Measurements from ENCODE around the gene NUP88.
"Not testable (repeated sequence)": the region's sequence is repeated elsewhere in the genome, so short reads cannot be mapped to it uniquely, and the experiment has no call there.

The NUP88 gene

DNA sequence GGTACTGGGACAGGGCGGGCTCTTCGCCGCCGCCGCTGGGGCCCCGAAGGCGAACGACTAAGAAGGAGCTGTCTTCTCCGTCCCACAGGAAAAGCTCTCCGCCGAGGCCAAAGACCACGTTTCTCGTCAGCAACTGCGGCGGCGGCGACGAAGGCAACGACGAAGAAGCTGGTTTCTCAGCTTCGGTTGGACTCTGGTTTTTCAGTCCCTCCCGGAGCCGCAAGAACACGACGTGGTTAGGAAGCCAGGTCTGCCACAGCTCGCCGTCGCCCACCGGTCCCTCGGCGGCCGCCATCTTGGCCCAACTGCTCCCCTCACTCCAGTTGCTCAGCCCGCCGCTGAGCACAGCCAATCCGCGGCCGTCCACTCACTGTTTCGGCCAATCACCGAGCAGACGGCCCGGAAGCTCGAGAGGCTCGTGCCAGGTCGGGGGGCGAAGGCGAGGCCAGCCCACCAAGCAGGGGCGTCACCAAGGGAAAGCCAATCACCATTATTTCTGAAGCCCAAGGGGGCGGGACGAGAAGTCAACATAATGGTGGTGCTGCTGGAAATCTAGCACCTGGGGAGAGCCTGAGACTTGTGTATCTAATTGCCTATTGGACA, at the start of gene NUP88:
TSS of gene NUP88 (minus strand) at position 307 of the 603 bp plus-strand sequence. CDS start at position 295, 12 bp downstream.
- Histone ChIP-seq H3K9me3 (ENCODE audit: control insufficient read depth, insufficient read depth, low read length) (no peaks in the 10 kb centered on the region), H3K36me3 (ENCODE audit: insufficient read depth, low read length) (peaks cover 12% of the 10 kb centered on the region), H3K4me1 (ENCODE audit: insufficient read depth, low read length) (no peaks in the 10 kb centered on the region), H3K9ac (ENCODE audit: low read depth, low read length) (peak within 1 kb of the TSS; percentile 97)

DNA sequence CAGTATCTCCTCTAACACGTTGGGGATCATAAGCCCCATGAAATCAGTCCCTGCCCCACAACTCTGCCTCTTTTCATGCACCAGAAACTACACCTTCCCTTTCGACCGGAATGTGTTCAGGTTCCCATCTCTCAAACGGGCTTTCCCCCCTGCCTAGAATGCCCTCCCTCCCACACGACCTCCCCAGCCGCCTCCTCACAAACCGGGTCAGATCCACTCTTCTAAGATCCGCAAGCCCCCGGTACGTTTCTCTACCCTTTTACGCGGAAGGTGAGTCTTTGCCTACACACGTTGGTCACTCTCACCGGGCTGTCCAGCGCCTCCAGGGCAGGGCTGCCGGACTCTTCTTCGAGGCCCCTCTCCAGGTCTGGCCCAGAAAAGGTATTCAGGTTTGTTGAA, 48.6 kb upstream of the NUP88 start:
- no peaks in the 10 kb centered on the region for H3K9me3 ChIP-seq (ENCODE audit: control insufficient read depth, insufficient read depth, low read length)
- H3K36me3 ChIP-seq (ENCODE audit: insufficient read depth, low read length) = no peaks in the 10 kb centered on the region; the same call in 1 of the 2 replicates
- peak overlapping the region; percentile 99 for H3K9ac ChIP-seq (ENCODE audit: low read depth, low read length)
- H3K4me1 ChIP-seq (ENCODE audit: insufficient read depth, low read length) = peaks cover 5% of the 10 kb centered on the region; the same call in 1 of the 2 replicates

DNA sequence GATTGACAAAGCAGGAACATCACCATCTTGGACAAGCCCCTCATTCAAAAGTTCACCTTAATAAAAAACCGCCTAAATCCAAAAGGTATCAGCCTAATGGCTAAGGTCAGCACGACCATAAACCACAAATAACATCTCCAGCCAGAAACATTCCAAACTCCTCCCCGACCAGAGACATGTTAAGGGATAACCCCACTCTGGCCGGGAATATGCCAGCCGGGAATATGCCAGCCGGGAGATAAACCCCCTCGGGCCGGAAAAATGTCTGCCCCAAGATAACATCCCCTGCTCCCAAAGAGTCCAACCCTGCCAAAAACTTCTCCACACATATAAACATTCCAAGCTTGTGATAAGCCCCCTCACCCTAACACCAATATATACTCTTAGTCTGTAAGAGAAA, 48.0 kb upstream of the NUP88 start:
- peak overlapping the region; percentile 99 for H3K9ac ChIP-seq (ENCODE audit: low read depth, low read length)
- peaks cover 5% of the 10 kb centered on the region; the same call in 1 of the 2 replicates for H3K4me1 ChIP-seq (ENCODE audit: insufficient read depth, low read length)
- no peaks in the 10 kb centered on the region for H3K9me3 ChIP-seq (ENCODE audit: control insufficient read depth, insufficient read depth, low read length)
- peaks cover under 1% of the 10 kb centered on the region for H3K36me3 ChIP-seq (ENCODE audit: insufficient read depth, low read length)

- Histone ChIP-seq H3K9ac (ENCODE audit: low read depth, low read length) (no peak overlapping the region), H3K36me3 (ENCODE audit: insufficient read depth, low read length) (peaks cover 3% of the 10 kb centered on the region), H3K4me1 (ENCODE audit: insufficient read depth, low read length) (peaks cover 5% of the 10 kb centered on the region; the same call in 1 of the 2 replicates), H3K9me3 (ENCODE audit: control insufficient read depth, insufficient read depth, low read length) (no peaks in the 10 kb centered on the region)
Observed at GRCh38 chr17:5466295-5466694, 46.8 kb upstream of the NUP88 start.

- peaks cover 9% of the 10 kb centered on the region for H3K36me3 ChIP-seq (ENCODE audit: insufficient read depth, low read length)
- H3K9me3 ChIP-seq (ENCODE audit: control insufficient read depth, insufficient read depth, low read length) = no peaks in the 10 kb centered on the region
- H3K4me1 ChIP-seq (ENCODE audit: insufficient read depth, low read length) = peaks cover 5% of the 10 kb centered on the region; the same call in 1 of the 2 replicates
- H3K9ac ChIP-seq (ENCODE audit: low read depth, low read length) = no peak overlapping the region
Observed at GRCh38 chr17:5464717-5465507, 45.5 kb upstream of the NUP88 start.

GRCh38 chr17:5446786-5447185, 27.3 kb upstream of the NUP88 start:
- H3K9me3 ChIP-seq (ENCODE audit: control insufficient read depth, insufficient read depth, low read length) = no peaks in the 10 kb centered on the region
- no peak overlapping the region for H3K9ac ChIP-seq (ENCODE audit: low read depth, low read length)
- H3K36me3 ChIP-seq (ENCODE audit: insufficient read depth, low read length) = peaks cover 20% of the 10 kb centered on the region
- no peaks in the 10 kb centered on the region for H3K4me1 ChIP-seq (ENCODE audit: insufficient read depth, low read length)

DNA sequence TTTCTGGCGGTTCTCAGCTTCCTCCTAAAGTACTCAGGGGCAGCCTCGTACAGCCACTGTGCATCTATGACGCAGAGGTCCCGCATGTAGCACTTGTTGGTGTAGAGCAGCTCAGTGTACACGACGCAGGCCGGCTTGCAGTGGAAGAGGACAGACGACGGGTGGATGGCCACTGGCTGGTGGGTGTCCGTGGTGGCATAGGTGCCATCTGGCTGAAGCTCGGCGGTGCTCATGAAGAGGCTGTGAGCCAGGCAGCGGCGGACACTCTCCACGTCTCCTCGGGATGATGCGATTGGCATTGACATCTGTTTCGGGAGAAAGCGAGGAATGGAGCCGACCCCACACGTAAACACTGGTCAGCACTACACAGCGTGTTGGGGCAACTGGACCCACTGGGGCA, 24.7 kb upstream of the NUP88 start:
- Histone ChIP-seq H3K9me3 (ENCODE audit: control insufficient read depth, insufficient read depth, low read length) (no peaks in the 10 kb centered on the region), H3K4me1 (ENCODE audit: insufficient read depth, low read length) (no peaks in the 10 kb centered on the region), H3K9ac (ENCODE audit: low read depth, low read length) (no peak overlapping the region), H3K36me3 (ENCODE audit: insufficient read depth, low read length) (peaks cover 16% of the 10 kb centered on the region; the same call in 1 of the 2 replicates)

- no peaks in the 10 kb centered on the region for H3K9me3 ChIP-seq (ENCODE audit: control insufficient read depth, insufficient read depth, low read length)
- peaks cover 14% of the 10 kb centered on the region; the same call in 1 of the 2 replicates for H3K36me3 ChIP-seq (ENCODE audit: insufficient read depth, low read length)
- no peak overlapping the region for H3K9ac ChIP-seq (ENCODE audit: low read depth, low read length)
- H3K4me1 ChIP-seq (ENCODE audit: insufficient read depth, low read length) = no peaks in the 10 kb centered on the region
Observed at GRCh38 chr17:5443728-5444127, 24.3 kb upstream of the NUP88 start.

DNA sequence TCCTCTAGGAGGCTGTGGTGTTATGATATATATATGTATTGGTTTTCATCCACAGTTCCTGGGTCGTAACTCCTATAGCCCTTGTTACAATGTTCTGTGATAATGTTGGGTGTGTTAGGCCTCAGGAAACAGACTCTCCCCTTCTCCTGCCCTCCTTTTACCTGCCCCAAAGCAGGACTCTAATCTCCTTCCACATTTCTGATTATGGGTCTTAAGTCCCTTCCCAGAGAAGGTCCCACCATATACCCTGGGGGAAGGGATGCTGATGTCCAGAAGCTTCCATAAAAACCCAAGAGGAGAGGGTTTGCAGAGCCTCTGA, 19.9 kb upstream of the NUP88 start:
- Histone ChIP-seq H3K9ac (ENCODE audit: low read depth, low read length) (peak overlapping the region; percentile 82; the same call in 1 of the 2 replicates), H3K36me3 (ENCODE audit: insufficient read depth, low read length) (peaks cover 14% of the 10 kb centered on the region), H3K4me1 (ENCODE audit: insufficient read depth, low read length) (no peaks in the 10 kb centered on the region; the same call in 1 of the 2 replicates), H3K9me3 (ENCODE audit: control insufficient read depth, insufficient read depth, low read length) (no peaks in the 10 kb centered on the region)

DNA sequence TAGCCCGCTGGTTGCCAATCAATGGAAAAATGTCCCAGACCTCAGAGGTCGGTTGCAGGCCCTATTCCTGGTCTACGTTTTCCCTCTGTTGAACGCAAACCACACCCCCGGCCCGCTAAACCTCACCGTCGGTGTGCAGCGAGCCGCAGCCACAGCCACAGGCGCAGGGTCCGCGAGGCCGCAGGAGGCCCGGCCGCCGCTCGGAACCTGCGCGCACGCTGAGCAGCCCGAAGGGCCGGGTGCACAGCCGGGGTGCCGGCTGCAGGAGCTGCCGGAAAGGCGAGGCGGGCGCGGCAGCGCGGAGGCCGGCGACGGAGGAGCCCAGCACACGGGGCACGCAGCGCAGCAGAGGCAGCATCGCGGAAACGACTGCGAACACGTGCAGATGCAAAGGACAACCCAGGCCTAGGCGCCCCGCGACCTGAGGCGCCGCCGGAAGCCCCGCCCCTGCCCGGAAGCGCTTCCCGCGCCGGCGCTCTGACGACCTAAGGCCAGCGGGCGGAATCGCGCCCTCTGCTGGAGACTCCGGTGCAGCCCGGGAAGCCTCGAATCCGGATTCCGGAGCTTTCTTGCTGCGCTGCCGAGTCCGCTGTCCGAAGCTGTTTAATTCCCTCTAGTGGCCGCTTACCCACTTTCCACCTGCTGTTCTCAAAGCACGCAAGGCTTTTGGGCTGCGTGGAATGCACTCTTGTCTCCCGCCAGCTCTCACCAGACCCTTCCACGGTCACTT, 19.4 kb upstream of the NUP88 start, which contains the start of gene C1QBP:
TSS of gene C1QBP (minus strand) at position 440 of the 730 bp plus-strand sequence. CDS start at position 358, 82 bp downstream.
- peaks cover 15% of the 10 kb centered on the region for H3K36me3 ChIP-seq (ENCODE audit: insufficient read depth, low read length)
- no peaks in the 10 kb centered on the region; the same call in 1 of the 2 replicates for H3K4me1 ChIP-seq (ENCODE audit: insufficient read depth, low read length)
- no peaks in the 10 kb centered on the region for H3K9me3 ChIP-seq (ENCODE audit: control insufficient read depth, insufficient read depth, low read length)
- H3K9ac ChIP-seq (ENCODE audit: low read depth, low read length) = peak within 1 kb of the TSS; percentile 82

GRCh38 chr17:5437721-5438317, 18.4 kb upstream of the NUP88 start:
- Histone ChIP-seq H3K9me3 (ENCODE audit: control insufficient read depth, insufficient read depth, low read length) (no peaks in the 10 kb centered on the region), H3K9ac (ENCODE audit: low read depth, low read length) (peak overlapping the region; percentile 82), H3K4me1 (ENCODE audit: insufficient read depth, low read length) (no peaks in the 10 kb centered on the region; the same call in 1 of the 2 replicates), H3K36me3 (ENCODE audit: insufficient read depth, low read length) (peaks cover 26% of the 10 kb centered on the region)

GRCh38 chr17:5435781-5436315, 16.4 kb upstream of the NUP88 start:
- H3K36me3 ChIP-seq (ENCODE audit: insufficient read depth, low read length) = peaks cover 41% of the 10 kb centered on the region
- not testable (repeated sequence) for H3K4me1 ChIP-seq (ENCODE audit: insufficient read depth, low read length); H3K9me3 ChIP-seq (ENCODE audit: control insufficient read depth, insufficient read depth, low read length); H3K9ac ChIP-seq (ENCODE audit: low read depth, low read length)

DNA sequence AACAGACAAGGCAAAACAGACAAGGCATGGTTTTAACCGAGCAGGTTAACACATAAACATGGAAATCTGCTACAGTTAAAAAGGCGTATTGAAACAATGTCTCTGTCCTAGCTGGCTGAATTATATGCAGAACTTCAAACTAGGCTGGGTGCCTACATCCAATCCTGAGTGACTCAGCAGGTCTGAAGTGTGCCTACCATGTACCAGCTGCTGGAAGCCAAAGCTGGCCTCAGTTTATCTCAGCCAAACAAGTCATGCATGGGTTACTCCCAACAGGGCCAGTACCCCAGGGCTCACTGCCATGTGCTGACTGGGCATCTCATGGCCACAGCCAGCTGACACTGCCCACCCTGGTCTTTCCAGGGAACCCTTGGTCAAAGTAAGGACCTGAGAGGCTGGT, 15.5 kb upstream of the NUP88 start:
- H3K9ac ChIP-seq (ENCODE audit: low read depth, low read length) = no peak overlapping the region
- no peaks in the 10 kb centered on the region; the same call in 1 of the 2 replicates for H3K4me1 ChIP-seq (ENCODE audit: insufficient read depth, low read length)
- H3K36me3 ChIP-seq (ENCODE audit: insufficient read depth, low read length) = peaks cover 47% of the 10 kb centered on the region
- no peaks in the 10 kb centered on the region for H3K9me3 ChIP-seq (ENCODE audit: control insufficient read depth, insufficient read depth, low read length)
